B cell (primary cell): ENCODE data around the gene FAM186B. TPM values are rescaled to one million over a fixed set of nuclear protein-coding genes. Genes with fewer than 3 reads are reported as not detected.

Experiments
- ATAC-seq: fragments of 200-7000 bp; cut with Tn5 transposase; one replicate; pipeline ENCODE4 v1.10.0; 2021; ENCODE audit warnings: low read depth, mild to moderate bottlenecking, moderate number of reproducible peaks, moderate library complexity
- CTCF ChIA-PET: fragments of 350-600 bp; sonication (Branson Sonifier 250); formaldehyde crosslinking; loops from one replicate; lab custom pipeline; 2021; ENCODE audit warnings: antibody characterized with exemption, inconsistent platforms; lab: Charles Lee
- POLR2A ChIA-PET: fragments of 350-600 bp; sonication (Branson Sonifier 250); formaldehyde crosslinking; loops from one replicate; lab custom pipeline; 2021; ENCODE audit warnings: antibody characterized with exemption; lab: Charles Lee
- DNase-seq: peaks from one replicate; pipeline ENCODE4 v3.0.0; 2013
- H2AFZ ChIP-seq: 2 replicates; pipeline ENCODE4 v1.6.1; 2012; ENCODE audit warnings: mild to moderate bottlenecking, low read depth, low read length; ENCODE audit not compliant: insufficient read depth, poor library complexity, severe bottlenecking
- H3K27ac ChIP-seq, 2 donors: 1 replicate in 1 of 2; 2 replicates in 1 of 2; pipeline ENCODE4 v1.5.1; 2012 to 2013; ENCODE audit warnings: low read length in 2 of 2, mild to moderate bottlenecking in 2 of 2, moderate library complexity in 1 of 2
- H3K27me3 ChIP-seq, 4 experiments: fragments of 200-600 bp in 1 of 4; sonication (generic) in 1 of 4; replicated peaks in 1 of 4; 1 replicate in 2 of 4; 2 replicates in 2 of 4; pipeline versions ENCODE4 v1.6.1 to v1.7.0; 2013 to 2016; ENCODE audit warnings: low read length in 3 of 4, mild to moderate bottlenecking in 2 of 4, mixed read lengths in 1 of 4, moderate library complexity in 1 of 4; ENCODE audit not compliant: insufficient read depth in 4 of 4, control insufficient read depth in 3 of 4; ENCODE audit errors: control extremely low read depth in 1 of 4
- H3K36me3 ChIP-seq, 2 experiments: replicated peaks in 1 of 2; 1 replicate in 1 of 2; 2 replicates in 1 of 2; pipeline versions ENCODE4 v1.6.1 to v1.7.1; 2013; ENCODE audit warnings: low read length in 1 of 2; ENCODE audit not compliant: insufficient read depth in 2 of 2, control insufficient read depth in 1 of 2; ENCODE audit errors: control extremely low read depth in 1 of 2, extremely low read depth in 1 of 2
- H3K4me1 ChIP-seq, 2 donors: fragments of 200-600 bp in 1 of 2; sonication (generic) in 1 of 2; 1 replicate in 1 of 2; 2 replicates in 1 of 2; pipeline versions ENCODE4 v1.5.1 to v1.6.1; 2013 to 2017; ENCODE audit warnings: low read length in 2 of 2; ENCODE audit not compliant: control insufficient read depth in 2 of 2, insufficient read depth in 2 of 2
- H3K4me2 ChIP-seq: replicated peaks from 2 replicates; pipeline ENCODE3; 2012; ENCODE audit warnings: mild to moderate bottlenecking, low read depth, low read length; ENCODE audit not compliant: poor library complexity, severe bottlenecking
- H3K4me3 ChIP-seq, 5 experiments: fragments of 200-600 bp in 1 of 5; sonication (generic) in 1 of 5; 1 replicate in 3 of 5; 2 replicates in 2 of 5; pipeline versions ENCODE4 v1.5.1 to v1.7.0; 2011 to 2016; ENCODE audit warnings: low read length in 4 of 5, mild to moderate bottlenecking in 4 of 5, low read depth in 2 of 5, control low read depth in 1 of 5, moderate library complexity in 1 of 5; ENCODE audit not compliant: insufficient read depth in 1 of 5; ENCODE audit errors: control extremely low read depth in 1 of 5, extremely low read depth in 1 of 5
- H3K79me2 ChIP-seq: fragments of 200-600 bp; sonication (generic); one replicate; pipeline ENCODE4 v1.6.0; 2016; ENCODE audit warnings: low read length; ENCODE audit not compliant: control insufficient read depth, insufficient read depth
- H3K9ac ChIP-seq: fragments of 200-600 bp; sonication (generic); 2 replicates; pipeline ENCODE4 v1.6.1; 2017; ENCODE audit warnings: mild to moderate bottlenecking, low read length, moderate library complexity
- H3K9me3 ChIP-seq, 3 donors: one replicate each; pipeline versions ENCODE4 v1.6.1 to v1.7.1; 2013; ENCODE audit warnings: low read length in 2 of 3; ENCODE audit not compliant: control insufficient read depth in 2 of 3, insufficient read depth in 1 of 3; ENCODE audit errors: control extremely low read depth in 1 of 3
- H4K20me1 ChIP-seq: 2 replicates; pipeline ENCODE4 v1.6.0; 2012; ENCODE audit warnings: mild to moderate bottlenecking, low read length; ENCODE audit not compliant: insufficient read depth, control insufficient read depth, poor library complexity, severe bottlenecking
- H3K27ac Mint-ChIP-seq: one replicate; pipeline ENCODE4 v1.8.0; 2021; ENCODE audit warnings: mixed read lengths
- H3K27me3 Mint-ChIP-seq: one replicate; pipeline ENCODE4 v1.8.0; 2021; ENCODE audit warnings: mixed read lengths
- H3K4me1 Mint-ChIP-seq: one replicate; pipeline ENCODE4 v1.8.0; 2021; ENCODE audit warnings: mixed read lengths
- H3K4me3 Mint-ChIP-seq: one replicate; pipeline ENCODE4 v1.8.0; 2021; ENCODE audit warnings: mixed read lengths
- H3K9me3 Mint-ChIP-seq: one replicate; pipeline ENCODE4 v1.8.0; 2022; ENCODE audit warnings: mixed read lengths; ENCODE audit not compliant: insufficient read depth
- CTCF ChIP-seq: fragments of 200-600 bp; IDR thresholded peaks from one replicate; pipeline ENCODE4 v1.8.0; 2022; ENCODE audit warnings: antibody characterized with exemption, mild to moderate bottlenecking
- EZH2 ChIP-seq: IDR thresholded peaks from 2 replicates; pipeline ENCODE4 v1.6.1; 2012; ENCODE audit warnings: borderline replicate concordance, low read depth, mild to moderate bottlenecking, moderate library complexity, low read length; ENCODE audit not compliant: insufficient read depth, poor library complexity, severe bottlenecking
- WGBS: methylation state at CpG from one replicate; pipeline ENCODE4 v1.1.5; 2013; ENCODE audit warnings: missing lambda C conversion rate; ENCODE audit not compliant: insufficient coverage; 5-methylcytosine and 5-hydroxymethylcytosine counted together
- intact Hi-C: fragments of 100-400 bp; cut with micrococcal nuclease; formaldehyde crosslinking; loops from one replicate; pipeline ENCODE4 v1.10.0; 2022
- polyA plus RNA-seq: library from polyadenylated mRNA; depleted of rRNA; stranded (reverse); fragments of >200 nt; gene quantifications from 2 replicates; pipeline ENCODE4 v1.2.3, GENCODE V29; 2012
- total RNA-seq, 2 donors: library from RNA; stranded (reverse); fragments of 120-200 nt in 1 of 2; gene quantifications; 1 replicate in 1 of 2; 2 replicates in 1 of 2; pipeline versions ENCODE4 v1.2.3 to v1.2.4, GENCODE V29; 2013 to 2022

Gene FAM186B
- total and polyA plus RNA-seq, 2 donors (not counting 1 experiment from before 2014, with no cell fraction given) = 0.13 to 0.47 TPM

- Histone ChIP-seq H3K4me3 (no peak overlapping the region), H3K36me3 (no peaks in the 10 kb centered on the region), H3K4me1 (peaks cover 8 to 12% of the 10 kb centered on the region in 2 donors), H3K79me2 (no peaks in the 10 kb centered on the region), H3K9me3 (no peaks in the 10 kb centered on the region), H3K27ac (no peak overlapping the region), H3K9ac (no peak overlapping the region), H3K4me2 (no peak overlapping the region), H3K27me3 (no peaks in the 10 kb centered on the region), H2AFZ (no peak overlapping the region), H4K20me1 (no peaks in the 10 kb centered on the region)
- DNase-seq = no peak
- Mint-ChIP-seq H3K9me3 (no peaks in the 10 kb centered on the region), H3K27ac (no peak overlapping the region), H3K4me1 (peaks cover 14% of the 10 kb centered on the region), H3K4me3 (no peak overlapping the region), H3K27me3 (no peaks in the 10 kb centered on the region)
- intact Hi-C loops = no loop called here
- no peak for ATAC-seq
- CTCF ChIA-PET = interaction anchor here (0.6 to 8.5 kb wide), 4 partner anchors 10 to 144 kb away, joined by 3 to 61 read pairs (median 16); partner anchors contain the start of gene PRPF40B
- TF ChIP-seq EZH2 (no peak), CTCF (no peak)
- POLR2A ChIA-PET = no interaction called here
- WGBS = 100% methylated on average over 1 of the region's 2 CpGs
Measured at GRCh38 chr12:49633703-49634345, 28.4 kb upstream of the FAM186B start.

- ChIA-PET CTCF (interaction anchor here (0.5 to 8.5 kb wide), 4 partner anchors 9 to 385 kb away, joined by 3 to 61 read pairs (median 3); partner anchors contain the start of gene PRPF40B), POLR2A (interaction anchor here (0.6 kb wide), 1 partner anchor 10 kb away, joined by 5 read pairs; the partner anchor contains the start of gene PRPF40B)
- no peaks in the 10 kb centered on the region for H3K9me3 Mint-ChIP-seq
- no peak overlapping the region for H3K4me2 ChIP-seq
- ATAC-seq (no peak), DNase-seq (no peak)
- no peak overlapping the region for H3K9ac ChIP-seq
- H3K27ac Mint-ChIP-seq = no peak overlapping the region
- no peak overlapping the region for H3K4me3 ChIP-seq
- no peaks in the 10 kb centered on the region for H3K9me3 ChIP-seq
- intact Hi-C loops = no loop called here
- no peaks in the 10 kb centered on the region for H3K79me2 ChIP-seq
- TF ChIP-seq EZH2 (no peak), CTCF (no peak)
- no peaks in the 10 kb centered on the region for H3K36me3 ChIP-seq
- no peak overlapping the region for H3K4me3 Mint-ChIP-seq
- no peaks in the 10 kb centered on the region for H3K27me3 ChIP-seq
- peaks cover 8 to 11% of the 10 kb centered on the region in 2 donors for H3K4me1 ChIP-seq
- 98% methylated on average over 6 of the region's 8 CpGs for WGBS
- no peak overlapping the region for H3K27ac ChIP-seq
- H3K4me1 Mint-ChIP-seq = peaks cover 14% of the 10 kb centered on the region
- no peaks in the 10 kb centered on the region for H4K20me1 ChIP-seq
- H2AFZ ChIP-seq = no peak overlapping the region
- no peaks in the 10 kb centered on the region for H3K27me3 Mint-ChIP-seq
Measured at GRCh38 chr12:49632986-49633702, 27.7 kb upstream of the FAM186B start.
